NCI-H146 treated with DMSO at 0.1 percent for 48 hours (cell line): ENCODE data around the gene DMD.
"Not testable (repeated sequence)": the region's sequence is repeated elsewhere in the genome, so short reads cannot be mapped to it uniquely, and the experiment has no call there.

Experiments used
- DNase-seq: peaks from one replicate; lab custom pipeline; 2025; ENCODE audit not compliant: unreplicated experiment; lab: John Stamatoyannopoulos, UW

The DMD gene

DNA sequence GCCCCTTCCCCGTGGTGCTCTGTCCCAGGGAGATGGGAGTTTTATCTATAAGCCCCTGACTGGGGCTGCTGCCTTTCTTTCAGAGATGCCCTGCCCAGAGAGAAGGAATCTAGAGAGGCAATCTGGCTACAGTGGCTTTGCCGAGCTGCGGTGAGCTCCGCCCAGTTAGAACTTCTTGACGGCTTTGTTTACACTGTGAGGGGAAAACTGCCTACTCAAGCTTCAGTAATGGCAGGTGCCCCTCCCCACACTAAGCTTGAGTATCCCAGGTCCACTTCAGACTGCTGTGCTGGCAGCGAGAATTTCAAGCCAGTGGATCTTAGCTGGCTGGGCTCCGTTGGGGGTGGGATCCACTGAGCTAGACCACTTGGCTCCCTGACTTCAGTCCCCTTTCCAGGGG, 1740.6 kb downstream of the DMD start:
- not testable (repeated sequence) for DNase-seq

DNA sequence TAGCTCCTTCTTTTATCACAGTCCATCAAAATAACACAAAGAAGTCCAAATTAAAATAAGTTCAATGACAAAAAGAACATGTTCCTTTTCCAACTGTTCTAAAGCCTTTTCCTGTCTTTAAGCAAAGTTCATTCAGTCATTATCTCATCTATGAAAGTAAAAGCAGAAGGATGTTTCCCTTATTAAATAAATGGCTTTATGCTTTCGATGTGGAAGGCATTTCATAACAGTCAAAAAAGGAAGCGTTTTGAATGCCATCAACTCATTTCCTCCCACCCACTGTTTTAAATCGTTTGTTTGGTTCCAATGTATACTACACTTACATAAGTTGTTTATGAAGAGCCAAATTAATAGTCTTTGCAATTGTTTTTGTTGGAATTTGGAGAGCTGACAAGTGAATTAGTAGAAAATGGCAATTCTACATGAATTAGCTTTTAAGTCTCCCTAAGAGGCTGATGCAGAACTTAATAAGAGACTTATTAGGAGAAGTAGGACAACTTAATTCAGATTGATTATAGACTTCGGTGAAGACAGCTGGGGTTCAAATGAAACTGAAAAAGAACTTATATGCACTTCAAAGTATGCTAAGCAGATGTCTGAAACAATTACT, 1746.9 kb downstream of the DMD start:
- DNase-seq, result no peak

DNA sequence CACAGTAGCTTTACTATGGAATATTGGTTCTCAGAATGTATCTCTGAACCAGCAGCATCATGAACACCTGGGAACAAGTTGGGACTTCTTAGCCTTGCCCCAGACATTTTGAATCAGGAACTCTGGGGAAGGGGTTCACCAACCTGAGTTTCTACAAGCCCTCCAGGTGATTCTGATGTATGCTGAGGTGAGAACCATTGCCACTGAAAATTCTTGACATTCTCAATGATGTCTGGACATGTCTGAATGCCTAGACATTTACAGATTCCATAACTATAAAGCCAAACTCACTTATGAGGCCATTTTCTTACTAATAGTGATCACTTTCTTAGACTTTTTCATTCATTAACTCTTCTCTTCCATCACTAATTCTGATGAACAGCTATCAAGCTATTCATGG, 1750.1 kb downstream of the DMD start:
- DNase-seq, result no peak

DNA sequence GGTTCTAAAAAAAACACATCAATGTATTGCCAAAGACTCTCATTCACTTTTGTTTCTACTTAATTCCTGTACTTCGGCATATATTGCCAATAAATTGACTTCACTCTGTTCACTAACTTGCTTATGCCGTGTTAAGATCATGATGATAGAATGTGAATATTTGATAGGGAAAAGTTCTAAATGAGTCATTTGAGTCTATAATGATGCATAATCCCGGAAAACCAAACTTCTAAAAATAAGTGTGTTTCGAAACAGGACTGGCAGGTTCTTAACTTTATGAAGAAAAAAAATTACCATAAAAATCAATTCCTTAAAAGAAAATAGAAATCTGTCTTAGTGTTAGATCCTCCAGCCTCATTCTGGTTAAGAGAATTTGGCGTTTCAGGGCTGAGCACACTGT, 1752.0 kb downstream of the DMD start:
- no peak for DNase-seq

DNA sequence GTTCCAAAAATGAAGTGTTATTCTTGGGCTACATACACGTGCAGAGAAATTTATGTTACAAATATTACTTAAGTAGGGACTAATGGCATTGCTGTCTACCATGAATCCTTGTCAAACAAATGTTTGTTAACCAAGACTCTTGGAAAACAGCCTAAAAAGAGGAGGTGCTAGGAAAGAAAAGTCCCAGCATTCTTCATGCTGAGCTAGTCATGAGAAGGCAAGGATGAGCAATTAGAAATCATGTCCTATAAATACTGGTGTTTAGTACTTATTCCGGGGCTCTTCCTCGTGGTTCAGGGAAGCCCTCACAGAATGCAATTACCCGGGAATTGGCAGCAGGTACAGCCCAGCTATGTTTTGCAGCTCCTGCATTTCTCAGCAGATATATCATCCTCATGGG, 1761.4 kb downstream of the DMD start:
- no peak for DNase-seq

DNA sequence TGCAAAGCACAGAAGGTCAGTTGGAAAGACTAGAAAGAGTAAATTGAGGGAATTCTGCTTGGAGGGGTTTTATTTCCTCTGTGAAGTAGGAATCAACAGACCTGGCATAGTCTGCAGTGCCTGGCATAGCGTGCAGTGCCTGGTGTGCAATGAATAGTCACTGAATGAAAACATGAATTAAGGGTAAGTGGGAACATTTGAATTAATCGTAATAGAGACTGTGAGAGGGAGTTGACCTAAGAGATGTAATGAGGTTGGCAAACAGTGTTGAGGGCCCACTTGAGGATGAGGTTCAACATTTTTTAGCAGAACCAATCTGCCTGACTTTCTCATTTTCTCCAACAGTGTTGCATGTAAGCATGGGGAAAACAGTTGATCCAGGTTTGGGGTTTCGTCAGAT, 1762.3 kb downstream of the DMD start:
- no peak for DNase-seq

DNA sequence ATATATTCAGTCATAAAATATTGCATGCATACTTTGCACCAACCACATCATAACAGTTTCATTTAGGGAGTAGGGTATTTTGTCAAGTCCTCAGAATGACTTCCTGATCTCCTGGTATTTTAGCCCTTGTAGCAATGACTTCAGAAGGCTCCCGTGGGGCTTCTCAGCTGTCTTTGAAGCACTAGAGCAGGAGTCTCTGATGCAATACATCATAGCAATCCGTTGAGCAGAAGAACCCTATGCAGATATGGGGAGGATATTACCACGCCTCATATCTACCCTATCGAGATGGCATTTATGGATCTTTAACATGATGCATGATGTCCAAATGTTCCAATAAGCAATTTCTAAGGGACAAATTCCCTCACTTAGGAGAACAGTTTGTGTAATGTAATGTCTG, 1765.8 kb downstream of the DMD start:
- DNase-seq, result no peak

DNA sequence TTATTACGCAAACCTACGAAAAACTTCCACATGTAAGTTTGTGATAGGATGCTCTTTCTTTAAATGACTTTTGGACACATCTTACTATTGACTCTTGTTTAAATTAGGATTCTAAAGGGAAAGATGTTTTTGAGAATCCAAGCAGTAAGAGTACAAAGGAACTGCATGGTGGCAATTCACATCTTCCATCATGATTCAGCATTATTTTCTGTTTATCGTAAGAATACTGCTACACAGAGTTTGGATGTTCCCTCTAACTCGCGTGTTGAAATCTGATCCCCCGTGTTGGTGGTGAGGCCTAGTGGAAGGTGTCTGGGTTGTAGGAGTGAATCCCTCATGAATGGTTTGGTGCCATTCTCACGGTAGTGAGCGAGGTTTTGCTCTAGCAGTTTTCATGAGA, 1767.7 kb downstream of the DMD start:
- DNase-seq, result no peak

DNA sequence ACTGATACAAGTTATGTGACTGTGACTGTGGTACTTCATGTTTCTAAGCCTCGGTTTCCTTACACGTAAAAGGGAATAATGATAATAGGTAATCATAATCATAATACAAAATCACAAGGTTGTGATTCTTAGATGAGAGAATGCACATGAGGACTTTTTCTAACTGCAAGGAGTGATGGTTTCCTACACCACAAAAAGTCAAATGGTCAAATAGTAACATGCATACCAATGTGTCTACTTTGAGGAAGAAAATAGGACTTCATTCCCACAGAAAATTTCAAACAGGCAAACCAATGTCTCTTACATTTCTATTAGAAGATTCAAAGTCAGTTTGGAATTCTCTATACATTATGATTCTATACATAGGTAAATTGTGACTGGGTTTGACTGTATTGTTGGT, 1770.8 kb downstream of the DMD start:
- DNase-seq, result no peak

DNA sequence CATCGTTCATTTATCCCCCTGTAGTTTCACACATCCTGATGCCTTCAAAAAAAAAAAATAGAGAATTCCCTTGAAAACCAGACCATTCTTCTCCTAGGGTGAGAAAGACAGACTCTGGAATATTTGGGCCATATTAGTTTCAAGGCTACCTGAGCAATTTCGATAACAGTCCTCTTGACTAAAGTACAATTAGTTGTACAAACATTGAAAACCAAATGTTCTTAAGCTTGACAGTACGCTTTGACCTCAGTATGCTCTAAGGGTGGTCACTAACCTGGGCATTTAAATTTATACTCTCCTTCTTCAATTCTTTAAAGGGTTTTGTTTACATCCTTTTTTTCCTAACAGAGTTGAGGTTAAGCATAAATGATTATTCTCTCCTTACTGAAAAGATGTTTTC, 1774.9 kb downstream of the DMD start:
- no peak for DNase-seq

DNA sequence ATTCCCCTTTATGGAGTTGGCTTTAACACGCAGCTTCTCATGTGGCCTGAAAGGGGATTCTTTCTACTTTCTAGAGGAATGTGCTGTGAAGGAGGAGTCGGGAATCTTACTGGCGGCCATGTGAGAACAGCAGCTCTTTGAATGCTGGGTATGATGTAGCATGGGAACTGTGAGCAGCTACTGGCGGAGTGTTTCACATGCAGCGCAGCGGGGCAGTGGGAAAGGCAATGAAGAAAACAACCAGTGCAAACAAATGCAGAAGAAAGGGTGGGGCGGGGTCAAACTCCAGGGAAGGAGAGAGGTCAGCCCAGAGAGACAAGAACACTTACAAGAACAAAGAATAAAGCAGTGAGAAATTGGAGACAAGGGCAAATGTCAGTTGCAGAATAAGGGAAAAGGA, 1775.8 kb downstream of the DMD start:
- DNase-seq, result no peak

DNA sequence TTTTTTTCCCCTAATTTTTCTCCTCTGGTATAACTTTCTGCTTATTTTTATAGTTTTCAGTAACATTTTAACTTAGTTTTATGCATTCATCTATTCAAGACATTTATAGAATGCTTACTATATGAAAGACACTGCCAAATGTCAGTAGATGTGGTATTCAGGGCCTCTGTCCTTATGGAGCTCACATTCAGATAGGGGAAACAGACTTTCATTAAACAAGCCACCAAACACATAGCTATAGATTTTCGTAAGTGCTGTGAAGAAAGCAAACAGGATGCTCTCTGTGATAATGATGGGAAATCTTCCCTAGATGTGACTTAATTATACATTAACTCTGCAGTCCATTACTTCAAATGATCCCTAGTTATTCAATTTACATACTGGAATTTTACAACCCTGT, 1777.5 kb downstream of the DMD start:
- DNase-seq, result no peak

DNA sequence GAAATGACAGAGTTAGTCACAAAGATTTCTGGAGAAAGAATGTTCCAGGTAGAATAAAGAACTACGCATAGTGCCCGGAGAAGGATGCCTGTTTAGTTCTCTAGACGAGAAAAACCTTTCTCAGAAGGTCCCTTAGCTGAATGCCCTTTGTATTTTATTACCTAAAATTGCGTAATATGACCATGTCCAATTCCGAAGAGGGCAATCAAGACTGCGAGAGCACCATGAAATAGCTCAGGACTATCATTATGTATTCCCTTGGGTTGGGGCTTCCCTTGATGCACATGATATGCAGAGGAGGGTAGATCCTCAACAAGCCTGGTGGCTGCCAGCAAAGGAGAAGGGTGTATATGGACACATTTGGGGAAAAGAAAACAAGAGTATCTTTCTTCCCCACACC, 1781.4 kb downstream of the DMD start:
- no peak for DNase-seq

DNA sequence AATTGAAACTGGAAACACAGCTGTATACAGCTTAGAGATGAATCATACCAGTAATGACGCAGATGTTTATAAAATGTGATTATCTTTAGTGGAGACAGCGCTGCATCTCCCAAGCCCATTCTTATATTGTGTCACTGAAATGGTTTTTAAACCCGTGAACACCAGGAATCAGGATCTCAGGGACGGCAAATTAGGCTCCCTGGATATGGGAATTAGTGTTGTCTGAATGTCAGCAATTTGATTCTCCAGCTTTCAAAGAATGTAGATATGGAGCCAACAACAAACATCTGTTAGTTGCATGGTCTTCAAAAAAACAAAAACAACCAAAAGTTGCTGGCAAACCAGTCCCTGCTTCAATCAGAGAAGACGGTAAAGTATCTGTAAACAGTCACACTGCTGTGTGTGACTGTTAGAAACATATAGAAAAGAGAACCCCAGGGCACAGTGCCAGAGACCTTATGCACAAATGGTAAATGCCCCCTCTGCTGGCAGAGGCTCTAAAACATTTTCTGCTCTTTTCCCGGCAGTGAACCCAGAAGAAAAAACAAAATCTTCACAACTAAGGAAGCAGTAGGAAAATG, 1787.7 kb downstream of the DMD start:
- no peak for DNase-seq

DNA sequence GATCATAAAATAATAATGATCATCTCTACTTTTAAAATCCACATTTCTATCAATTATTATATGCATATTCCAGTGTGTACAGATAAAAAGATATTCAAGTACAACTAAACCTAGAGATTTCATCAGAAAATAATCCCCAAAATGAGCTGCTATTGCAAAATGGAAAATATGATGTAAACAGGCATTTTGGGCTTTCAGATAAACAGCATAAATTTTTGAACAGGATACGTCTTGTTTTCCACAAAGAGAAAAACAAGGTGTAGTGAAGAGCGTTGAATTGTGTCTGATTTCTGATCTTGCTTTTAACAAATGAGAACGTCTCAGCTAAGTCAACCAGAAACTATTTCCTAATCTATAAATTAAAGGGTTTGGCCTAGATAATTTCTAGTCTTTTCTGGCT, 1789.9 kb downstream of the DMD start:
- no peak for DNase-seq

DNA sequence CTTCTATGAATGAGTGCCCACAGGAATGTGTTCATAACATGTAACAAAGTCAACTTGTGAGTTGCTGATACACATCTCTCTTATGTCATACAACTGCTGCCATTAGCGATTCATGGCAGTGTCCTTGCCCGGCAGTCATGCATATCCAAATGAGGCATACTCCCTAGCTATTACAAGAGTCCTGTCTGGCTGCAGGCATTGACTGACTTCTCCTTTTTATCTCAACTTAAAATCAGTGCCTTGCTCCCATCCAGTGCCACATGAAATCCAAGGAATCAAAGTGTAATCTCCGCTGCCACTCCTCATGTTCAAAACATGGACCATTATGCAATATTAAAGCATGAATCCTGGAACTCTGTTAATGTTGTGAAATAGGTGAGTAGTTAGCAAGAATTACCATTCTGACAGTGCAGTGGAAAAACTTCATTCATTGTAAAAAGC, 1790.6 kb downstream of the DMD start:
- DNase-seq, result no peak

DNA sequence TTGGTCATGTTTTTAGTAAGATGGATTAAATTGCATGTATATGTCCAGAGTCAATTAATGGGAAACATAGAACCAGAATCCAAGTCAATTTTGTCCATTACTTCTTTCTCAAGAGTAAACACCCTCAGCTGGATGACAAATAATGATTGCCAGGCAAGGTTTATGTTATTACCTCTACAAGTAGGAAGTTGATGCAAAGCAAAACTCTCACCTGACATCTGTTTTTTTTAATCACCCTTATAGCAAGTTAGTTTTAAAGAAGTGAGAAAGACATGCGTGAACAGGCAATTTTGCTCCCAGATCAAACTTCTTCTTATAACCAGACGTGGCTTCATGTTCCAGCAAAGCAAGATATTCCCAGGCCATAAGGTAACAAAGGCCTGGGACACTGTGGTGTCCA, 1791.0 kb downstream of the DMD start:
- DNase-seq, result no peak

DNA sequence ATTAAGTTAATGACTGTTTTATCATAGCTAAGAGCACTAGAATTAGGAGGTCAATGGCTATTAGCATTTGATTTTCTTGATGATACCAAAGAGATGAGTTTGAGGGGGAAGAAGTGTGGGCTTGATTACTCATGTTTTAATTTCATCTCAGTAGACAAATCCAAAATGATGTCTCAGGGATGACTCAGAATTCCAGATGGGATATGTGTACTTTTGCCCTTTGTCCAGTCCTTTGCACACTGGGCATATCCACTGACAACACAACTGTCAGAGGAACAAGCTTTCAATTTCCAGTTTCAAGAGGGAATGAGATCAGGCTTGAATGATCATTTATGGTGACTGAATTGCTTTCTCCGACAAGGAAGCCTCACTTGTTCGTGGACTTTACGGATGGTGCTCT, 1814.2 kb downstream of the DMD start:
- no peak for DNase-seq

DNA sequence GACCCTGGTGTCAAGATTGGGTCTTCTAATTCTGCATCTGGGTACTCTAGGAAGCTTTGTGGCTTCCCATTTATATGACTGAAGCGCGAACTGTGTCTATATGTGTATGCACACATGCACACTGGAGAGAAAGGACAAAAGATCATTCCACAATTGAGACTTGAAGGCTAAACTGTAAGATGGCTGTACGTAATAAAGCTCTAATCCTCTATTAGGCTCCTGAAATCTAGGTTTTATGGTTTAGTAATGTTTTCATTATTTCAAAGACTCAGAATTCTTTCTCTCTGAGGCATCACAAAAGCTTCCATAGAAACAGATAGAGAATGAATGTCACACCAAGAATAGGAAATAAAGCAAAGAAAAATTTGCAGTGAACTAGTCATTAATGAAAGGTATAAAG, 1818.8 kb downstream of the DMD start:
- no peak for DNase-seq

DNA sequence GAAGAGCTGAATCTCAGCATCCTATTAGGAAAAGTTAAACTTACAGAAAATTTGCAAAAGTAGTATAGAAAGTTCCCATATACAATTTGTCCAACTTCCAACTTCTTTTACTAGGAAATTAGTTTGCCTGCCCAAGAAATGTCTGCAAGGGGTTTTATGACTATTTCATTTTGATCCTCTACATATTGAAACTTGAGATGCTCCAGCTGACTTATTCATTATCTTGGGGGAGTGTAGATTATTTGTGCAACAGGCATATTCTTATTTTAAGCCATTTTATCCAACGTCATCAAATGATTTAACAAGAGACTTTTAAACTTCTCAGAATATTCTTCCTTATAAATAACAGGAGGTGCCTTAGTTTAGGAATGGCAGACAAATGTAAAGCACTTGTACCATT, 1822.4 kb downstream of the DMD start:
- DNase-seq, result no peak

DNA sequence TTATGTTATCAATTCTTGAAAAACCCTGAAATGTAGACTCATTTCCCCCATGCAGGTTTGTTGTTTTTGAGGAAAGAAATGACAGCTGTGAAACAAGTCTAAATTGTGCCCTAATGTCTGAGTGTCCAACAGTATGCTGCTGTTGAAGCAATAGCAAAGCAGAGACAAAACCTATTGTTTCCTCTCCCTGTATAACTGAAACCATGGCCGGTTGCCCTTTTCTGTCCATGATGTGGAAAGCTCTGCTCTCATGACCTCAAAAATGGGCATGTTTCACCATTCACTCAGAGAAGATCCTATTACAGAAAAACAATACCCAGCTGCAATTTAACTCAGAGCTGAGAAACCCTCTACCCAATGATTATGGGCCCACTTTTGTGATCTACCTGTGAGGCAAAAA, 1826.9 kb downstream of the DMD start:
- DNase-seq, result no peak

DNA sequence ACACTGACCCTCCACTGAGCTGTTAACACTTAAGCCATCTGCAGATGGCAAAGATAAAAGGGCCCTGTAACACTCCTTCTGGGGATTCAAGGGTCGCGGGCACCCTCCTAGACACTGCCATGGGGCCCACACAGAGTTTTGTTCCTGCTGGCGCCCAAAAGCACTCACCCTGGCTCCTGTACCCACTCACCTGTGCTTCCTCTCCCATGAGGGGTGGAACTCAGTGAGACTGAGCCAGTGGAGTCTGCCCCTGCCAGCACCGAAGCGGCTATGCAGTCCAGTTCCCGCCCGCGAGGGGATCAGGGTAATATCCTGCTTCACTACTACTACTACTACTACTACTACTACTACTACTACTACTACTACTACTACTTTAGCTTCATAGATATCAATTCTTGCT, 1827.4 kb downstream of the DMD start:
- DNase-seq, result no peak

DNA sequence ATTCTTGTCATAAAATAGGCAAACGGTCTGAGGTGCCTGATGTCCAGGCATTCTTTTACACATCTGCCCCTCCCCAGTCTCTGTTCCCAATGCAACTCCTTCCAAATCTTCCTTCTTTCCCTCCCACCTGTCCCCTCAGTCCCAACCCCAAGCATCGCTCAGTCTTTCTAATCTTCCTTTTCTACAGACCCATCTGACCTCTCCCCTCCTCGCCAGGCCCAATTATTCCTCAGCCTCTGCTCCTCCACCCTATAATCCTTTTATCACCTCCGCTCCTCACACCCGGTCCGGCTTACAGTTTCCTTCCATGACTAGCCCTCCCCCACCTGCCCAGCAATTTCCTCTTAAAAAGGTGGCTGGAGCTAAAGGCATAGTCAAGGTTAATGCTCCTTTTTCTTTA, 1832.4 kb downstream of the DMD start:
- not testable (repeated sequence) for DNase-seq
